Cardiac muscle cell (in vitro differentiated cells and primary cell): ENCODE results near the gene CNTRL. TPM values are rescaled to one million over a fixed set of nuclear protein-coding genes. Genes with fewer than 3 reads are reported as not detected.

ENCODE experiments used
- DNase-seq, 2 donors: peaks; one replicate each; pipeline versions ENCODE4 v3.0.0 to v3.0.0-alpha.2; 2010 to 2017; ENCODE audit warnings: low read depth in 1 of 2, low spot score in 1 of 2
- H3K27ac ChIP-seq: fragments of 200-600 bp; sonication (generic); 2 replicates; pipeline ENCODE4 v1.5.1; 2016
- H3K27me3 ChIP-seq: fragments of 200-600 bp; sonication (generic); 2 replicates; pipeline ENCODE4 v1.6.0; 2016; ENCODE audit warnings: control low read depth
- H3K36me3 ChIP-seq: fragments of 200-600 bp; sonication (generic); 2 replicates; pipeline ENCODE4 v1.5.1; 2016; ENCODE audit warnings: control low read depth
- H3K4me1 ChIP-seq: fragments of 200-600 bp; sonication (generic); 2 replicates; pipeline ENCODE4 v1.8.1; 2017; ENCODE audit warnings: low read depth, mild to moderate bottlenecking, mixed run types
- H3K4me3 ChIP-seq: fragments of 200-600 bp; sonication (generic); 2 replicates; pipeline ENCODE4 v1.5.1; 2016; ENCODE audit warnings: mild to moderate bottlenecking
- H3K9me3 ChIP-seq: fragments of 200-600 bp; sonication (generic); 2 replicates; pipeline ENCODE4 v1.5.1; 2017; ENCODE audit warnings: low read depth, mild to moderate bottlenecking, control low read depth
- CTCF ChIP-seq: IDR thresholded peaks from 2 replicates; pipeline ENCODE4 v1.5.1; 2012; ENCODE audit warnings: low read depth, mild to moderate bottlenecking, low read length
- polyA plus RNA-seq: library from polyadenylated mRNA; unstranded; fragments of >200 nt; fragmentation: Nextera tagmentation; extraction: Ambion mirVana; gene quantifications from 2 replicates; pipeline ENCODE4 v1.2.1, GENCODE V29; 2016
- total RNA-seq: library from RNA; depleted of rRNA; stranded (reverse); fragments of >200 nt; gene quantifications from 2 replicates; pipeline ENCODE4 v1.2.3, GENCODE V29; 2016

CNTRL gene
- total and polyA plus RNA-seq, 2 experiments from 2014 or later, result 6.3 to 24.6 TPM

DNA sequence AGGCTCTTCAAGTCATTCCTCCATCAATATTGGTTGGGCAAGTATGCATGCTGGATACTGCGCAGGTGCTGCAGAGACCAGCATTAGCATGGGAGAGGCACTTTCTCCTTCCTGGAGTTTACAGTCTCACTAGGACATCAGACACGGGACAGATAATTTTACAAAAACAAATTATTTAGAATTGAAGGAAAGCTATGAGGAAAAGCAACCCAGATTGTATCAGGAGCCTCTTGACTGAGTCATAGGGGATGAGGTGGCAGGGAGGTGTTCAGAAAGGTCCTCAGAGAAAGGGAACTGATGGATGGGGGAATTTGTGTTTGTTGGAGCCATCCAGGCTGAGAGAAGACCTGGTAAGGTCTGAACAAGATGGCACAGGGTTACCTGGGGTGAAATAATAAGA lies 151.4 kb downstream of the CNTRL start:
- no peak for TF ChIP-seq CTCF
- no peaks in the 10 kb centered on the region for H3K4me1 ChIP-seq
- no peak overlapping the region for H3K27ac ChIP-seq
- no peak overlapping the region for H3K4me3 ChIP-seq
- no peaks in the 10 kb centered on the region for H3K27me3 ChIP-seq
- no peaks in the 10 kb centered on the region for H3K36me3 ChIP-seq
- H3K9me3 ChIP-seq, result no peaks in the 10 kb centered on the region
- no peak for DNase-seq

Other genes starting within 250 kb of the CNTRL start
- 16.0 and 20.7 TPM in 2 replicates for gene PSMD5, start 232.0 kb upstream of the CNTRL start, total RNA-seq
- 25.3 and 50.1 TPM in 2 replicates for gene PSMD5, start 232.0 kb upstream of the CNTRL start, polyA plus RNA-seq
- gene PHF19, start 197.8 kb upstream of the CNTRL start, total RNA-seq, result 8.9 and 40.0 TPM in 2 replicates
- 7.1 and 36.8 TPM in 2 replicates for gene PHF19, start 197.8 kb upstream of the CNTRL start, polyA plus RNA-seq
- 4.1 and 7.5 TPM in 2 replicates for gene TRAF1, start 148.2 kb upstream of the CNTRL start, total RNA-seq
- 3.0 and 3.5 TPM in 2 replicates for gene TRAF1, start 148.2 kb upstream of the CNTRL start, polyA plus RNA-seq
- gene C5, start 24.7 kb upstream of the CNTRL start, total RNA-seq, result 0.85 and 1.3 TPM in 2 replicates
- gene C5, start 24.7 kb upstream of the CNTRL start, polyA plus RNA-seq, result 0.49 and 0.55 TPM in 2 replicates
- gene RAB14, start 126.9 kb downstream of the CNTRL start, total RNA-seq, result 16.5 and 17.4 TPM in 2 replicates
- 54.2 and 68.0 TPM in 2 replicates for gene RAB14, start 126.9 kb downstream of the CNTRL start, polyA plus RNA-seq
- 285 and 310 TPM in 2 replicates for gene GSN, start 193.2 kb downstream of the CNTRL start, total RNA-seq
- gene GSN, start 193.2 kb downstream of the CNTRL start, polyA plus RNA-seq, result 268 and 299 TPM in 2 replicates